MM.1S (cell line): Measurements from ENCODE around the gene ZNF100.
"Not testable (repeated sequence)": the region's sequence is repeated elsewhere in the genome, so short reads cannot be mapped to it uniquely, and the experiment has no call there.

Experiments
- DNase-seq: peaks from one replicate; pipeline ENCODE4 v3.0.0-alpha.2; 2015
- H2AFZ ChIP-seq: fragments of 300-600 bp; sonication (generic); 2 replicates; pipeline ENCODE4 v1.6.0; 2016; ENCODE audit warnings: antibody characterized with exemption, low read length
- H3F3A ChIP-seq: fragments of 300-600 bp; sonication (generic); 2 replicates; pipeline ENCODE4 v1.6.1; 2016; ENCODE audit warnings: mild to moderate bottlenecking, antibody characterized with exemption, low read length, moderate library complexity, mixed read lengths; ENCODE audit not compliant: insufficient read depth
- H3K27ac ChIP-seq: fragments of 300-600 bp; sonication (generic); 2 replicates; pipeline ENCODE4 v1.5.1; 2016; ENCODE audit warnings: mild to moderate bottlenecking, low read length
- H3K27me3 ChIP-seq: fragments of 300-600 bp; sonication (generic); replicated peaks from 2 replicates; pipeline ENCODE4 v1.6.0; 2016; ENCODE audit warnings: low read length; ENCODE audit not compliant: insufficient read depth
- H3K36me3 ChIP-seq: fragments of 300-600 bp; sonication (generic); replicated peaks from 2 replicates; pipeline ENCODE4 v1.6.1; 2016; ENCODE audit warnings: mild to moderate bottlenecking, low read length, mixed read lengths; ENCODE audit not compliant: insufficient read depth
- H3K4me1 ChIP-seq: fragments of 300-600 bp; sonication (generic); 2 replicates; pipeline ENCODE4 v1.6.1; 2016; ENCODE audit warnings: low read length, mixed read lengths
- H3K4me2 ChIP-seq: fragments of 300-600 bp; sonication (generic); 2 replicates; pipeline ENCODE4 v1.6.0; 2016; ENCODE audit warnings: low read depth, low read length
- H3K4me3 ChIP-seq: fragments of 300-600 bp; sonication (generic); 2 replicates; pipeline ENCODE4 v1.5.1; 2016; ENCODE audit warnings: low read length, mixed read lengths
- H3K79me2 ChIP-seq: fragments of 300-600 bp; sonication (generic); 2 replicates; pipeline ENCODE4 v1.6.1; 2016; ENCODE audit warnings: mixed run types, low read length, mixed read lengths
- H3K9ac ChIP-seq: fragments of 300-600 bp; sonication (generic); 2 replicates; pipeline ENCODE4 v1.6.1; 2016; ENCODE audit warnings: low read length, mixed read lengths
- H3K9me2 ChIP-seq: fragments of 300-600 bp; sonication (generic); replicated peaks from 2 replicates; pipeline ENCODE4 v1.6.1; 2016; ENCODE audit warnings: mild to moderate bottlenecking, low read length, mixed read lengths; ENCODE audit not compliant: insufficient read depth
- H3K9me3 ChIP-seq: fragments of 300-600 bp; sonication (generic); replicated peaks from 2 replicates; pipeline ENCODE4 v1.6.1; 2016; ENCODE audit warnings: mild to moderate bottlenecking, low read length, mixed read lengths; ENCODE audit not compliant: insufficient read depth
- H4K20me1 ChIP-seq: fragments of 300-600 bp; sonication (generic); 2 replicates; pipeline ENCODE4 v1.6.1; 2016; ENCODE audit warnings: mild to moderate bottlenecking, low read length, moderate library complexity, mixed read lengths; ENCODE audit not compliant: insufficient read depth
- CTCF ChIP-seq: fragments of 300-600 bp; sonication (generic); IDR thresholded peaks from 2 replicates; pipeline ENCODE4 v1.5.1; 2016; ENCODE audit warnings: antibody characterized with exemption, low read length, mixed read lengths
- EZH2 ChIP-seq: fragments of 300-600 bp; sonication (generic); optimal IDR thresholded peaks from 2 replicates; pipeline ENCODE3; 2017; ENCODE audit warnings: low read depth, mild to moderate bottlenecking, antibody characterized with exemption, low read length, mixed read lengths
- EZH2phosphoT487 ChIP-seq: fragments of 300-600 bp; sonication (generic); IDR thresholded peaks from 2 replicates; pipeline ENCODE4 v1.6.1; 2018; ENCODE audit warnings: antibody characterized with exemption, low read length

The ZNF100 gene

GRCh38 chr19:21740559-21740958 lies 26.8 kb downstream of the ZNF100 start:
- no peaks in the 10 kb centered on the region for H3K27me3 ChIP-seq
- no peak overlapping the region for H3K27ac ChIP-seq
- no peaks in the 10 kb centered on the region for H3K36me3 ChIP-seq
- H3K9ac ChIP-seq = no peak overlapping the region
- H3F3A ChIP-seq = no peaks in the 10 kb centered on the region
- no peaks in the 10 kb centered on the region for H3K9me3 ChIP-seq
- H3K9me2 ChIP-seq = no peaks in the 10 kb centered on the region
- no peaks in the 10 kb centered on the region for H4K20me1 ChIP-seq
- no peak overlapping the region for H3K4me2 ChIP-seq
- TF ChIP-seq EZH2 (no peak), CTCF (no peak), EZH2phosphoT487 (no peak)
- no peak overlapping the region for H3K4me3 ChIP-seq
- no peak for DNase-seq
- no peaks in the 10 kb centered on the region for H3K4me1 ChIP-seq
- no peaks in the 10 kb centered on the region for H3K79me2 ChIP-seq
- no peak overlapping the region for H2AFZ ChIP-seq

GRCh38 chr19:21726942-21727747 lies 40.2 kb downstream of the ZNF100 start:
- not testable (repeated sequence) for H3K9ac ChIP-seq, H4K20me1 ChIP-seq, DNase-seq, H3K9me2 ChIP-seq, H3K27ac ChIP-seq, H3K36me3 ChIP-seq, H3K4me3 ChIP-seq, H3K79me2 ChIP-seq, H2AFZ ChIP-seq, H3K4me2 ChIP-seq, H3K27me3 ChIP-seq, H3K9me3 ChIP-seq, H3K4me1 ChIP-seq, H3F3A ChIP-seq

- no peak overlapping the region for H3K9ac ChIP-seq
- no peaks in the 10 kb centered on the region for H3K9me3 ChIP-seq
- TF ChIP-seq EZH2phosphoT487 (no peak), CTCF (no peak), EZH2 (no peak)
Measured at GRCh38 chr19:21713761-21714160, 53.6 kb downstream of the ZNF100 start.

GRCh38 chr19:21709464-21709863 lies 57.9 kb downstream of the ZNF100 start:
- H4K20me1 ChIP-seq = no peaks in the 10 kb centered on the region
- H3K4me3 ChIP-seq = no peak overlapping the region
- no peak for DNase-seq
- TF ChIP-seq CTCF (no peak), EZH2phosphoT487 (no peak), EZH2 (no peak)
- H3F3A ChIP-seq = no peaks in the 10 kb centered on the region
- no peaks in the 10 kb centered on the region for H3K36me3 ChIP-seq
- no peaks in the 10 kb centered on the region for H3K9me3 ChIP-seq
- H3K9me2 ChIP-seq = no peaks in the 10 kb centered on the region
- H3K9ac ChIP-seq = no peak overlapping the region
- H3K4me2 ChIP-seq = no peak overlapping the region
- no peak overlapping the region for H3K27ac ChIP-seq
- no peaks in the 10 kb centered on the region for H3K27me3 ChIP-seq
- no peaks in the 10 kb centered on the region for H3K79me2 ChIP-seq
- no peak overlapping the region for H2AFZ ChIP-seq
- no peaks in the 10 kb centered on the region for H3K4me1 ChIP-seq

More at GRCh38 chr19:21713761-21714160, 53.6 kb downstream of the ZNF100 start:
- no peaks in the 10 kb centered on the region for H3K36me3 ChIP-seq
- H3K27ac ChIP-seq = no peak overlapping the region
- DNase-seq = no peak
- no peaks in the 10 kb centered on the region for H3K79me2 ChIP-seq
- no peaks in the 10 kb centered on the region for H3K27me3 ChIP-seq
- H3K4me2 ChIP-seq = no peak overlapping the region
- H3K9me2 ChIP-seq = no peaks in the 10 kb centered on the region
- no peaks in the 10 kb centered on the region for H3F3A ChIP-seq
- H4K20me1 ChIP-seq = no peaks in the 10 kb centered on the region
- H3K4me3 ChIP-seq = no peak overlapping the region
- H2AFZ ChIP-seq = no peak overlapping the region
- no peaks in the 10 kb centered on the region for H3K4me1 ChIP-seq

GRCh38 chr19:21707878-21708277 lies 59.5 kb downstream of the ZNF100 start:
- H3K27ac ChIP-seq, H3F3A ChIP-seq, H3K79me2 ChIP-seq, H4K20me1 ChIP-seq, H2AFZ ChIP-seq, H3K27me3 ChIP-seq, DNase-seq, H3K36me3 ChIP-seq, H3K9me2 ChIP-seq, H3K4me2 ChIP-seq, H3K4me1 ChIP-seq, H3K9ac ChIP-seq, H3K4me3 ChIP-seq, H3K9me3 ChIP-seq: not testable (repeated sequence)
